Stimulated activated CD4-positive, alpha-beta T cell treated with anti-CD3 and anti-CD28 coated beads, Interleukin-15, amount 100 ng/mL, for 1 hour (primary cell): ENCODE results near the gene FILIP1.
A peak's percentile ranks its signal among the peaks of the same experiment; 100 is the strongest.

Experiments
- DNase-seq, 2 donors: peaks; one replicate each; pipeline ENCODE4 v3.0.0-alpha.2; 2020; ENCODE audit warnings: low read depth in 1 of 2, low spot score in 1 of 2

FILIP1 gene, protein sequence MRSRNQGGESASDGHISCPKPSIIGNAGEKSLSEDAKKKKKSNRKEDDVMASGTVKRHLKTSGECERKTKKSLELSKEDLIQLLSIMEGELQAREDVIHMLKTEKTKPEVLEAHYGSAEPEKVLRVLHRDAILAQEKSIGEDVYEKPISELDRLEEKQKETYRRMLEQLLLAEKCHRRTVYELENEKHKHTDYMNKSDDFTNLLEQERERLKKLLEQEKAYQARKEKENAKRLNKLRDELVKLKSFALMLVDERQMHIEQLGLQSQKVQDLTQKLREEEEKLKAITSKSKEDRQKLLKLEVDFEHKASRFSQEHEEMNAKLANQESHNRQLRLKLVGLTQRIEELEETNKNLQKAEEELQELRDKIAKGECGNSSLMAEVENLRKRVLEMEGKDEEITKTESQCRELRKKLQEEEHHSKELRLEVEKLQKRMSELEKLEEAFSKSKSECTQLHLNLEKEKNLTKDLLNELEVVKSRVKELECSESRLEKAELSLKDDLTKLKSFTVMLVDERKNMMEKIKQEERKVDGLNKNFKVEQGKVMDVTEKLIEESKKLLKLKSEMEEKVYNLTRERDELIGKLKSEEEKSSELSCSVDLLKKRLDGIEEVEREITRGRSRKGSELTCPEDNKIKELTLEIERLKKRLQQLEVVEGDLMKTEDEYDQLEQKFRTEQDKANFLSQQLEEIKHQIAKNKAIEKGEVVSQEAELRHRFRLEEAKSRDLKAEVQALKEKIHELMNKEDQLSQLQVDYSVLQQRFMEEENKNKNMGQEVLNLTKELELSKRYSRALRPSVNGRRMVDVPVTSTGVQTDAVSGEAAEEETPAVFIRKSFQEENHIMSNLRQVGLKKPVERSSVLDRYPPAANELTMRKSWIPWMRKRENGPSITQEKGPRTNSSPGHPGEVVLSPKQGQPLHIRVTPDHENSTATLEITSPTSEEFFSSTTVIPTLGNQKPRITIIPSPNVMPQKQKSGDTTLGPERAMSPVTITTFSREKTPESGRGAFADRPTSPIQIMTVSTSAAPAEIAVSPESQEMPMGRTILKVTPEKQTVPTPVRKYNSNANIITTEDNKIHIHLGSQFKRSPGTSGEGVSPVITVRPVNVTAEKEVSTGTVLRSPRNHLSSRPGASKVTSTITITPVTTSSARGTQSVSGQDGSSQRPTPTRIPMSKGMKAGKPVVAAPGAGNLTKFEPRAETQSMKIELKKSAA (N-terminal part only)

DNA sequence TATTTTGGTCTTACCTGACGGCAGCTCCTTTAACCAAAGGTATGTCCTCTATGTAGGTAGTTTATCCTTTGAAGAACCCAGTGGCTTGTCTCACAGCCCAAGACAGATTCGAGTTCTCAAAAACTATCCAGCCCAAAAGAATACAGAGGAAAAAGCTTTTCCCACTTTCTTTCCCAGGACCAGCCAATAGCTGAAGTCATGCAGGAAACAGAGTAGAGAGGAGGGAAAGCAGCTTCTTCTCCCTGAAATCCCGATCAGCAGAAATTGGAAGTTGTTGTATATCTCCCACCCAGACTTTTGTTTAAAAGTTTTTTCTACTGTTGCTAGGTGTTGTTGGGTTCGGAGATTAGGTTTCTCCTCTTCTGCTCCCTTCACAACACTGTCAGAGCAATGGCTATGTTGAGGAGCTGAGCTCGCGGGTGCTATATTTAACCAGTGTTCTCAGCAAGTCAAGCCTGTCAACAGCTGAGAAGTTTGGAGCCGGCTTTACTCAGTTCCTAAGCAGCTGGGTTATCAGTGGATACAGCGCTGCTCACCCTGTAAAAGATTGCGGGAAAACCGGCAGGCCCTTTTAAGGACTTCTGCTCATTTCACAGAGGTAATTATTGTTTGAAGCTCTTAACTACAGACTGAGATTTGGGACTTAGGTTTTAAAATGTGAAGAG, at the start of gene FILIP1:
Gene FILIP1, minus strand, starts transcription at position 401 of the 665 bp plus-strand sequence. CDS start 78,828 bp downstream, outside the sequence.
- DNase-seq: no peak

DNA sequence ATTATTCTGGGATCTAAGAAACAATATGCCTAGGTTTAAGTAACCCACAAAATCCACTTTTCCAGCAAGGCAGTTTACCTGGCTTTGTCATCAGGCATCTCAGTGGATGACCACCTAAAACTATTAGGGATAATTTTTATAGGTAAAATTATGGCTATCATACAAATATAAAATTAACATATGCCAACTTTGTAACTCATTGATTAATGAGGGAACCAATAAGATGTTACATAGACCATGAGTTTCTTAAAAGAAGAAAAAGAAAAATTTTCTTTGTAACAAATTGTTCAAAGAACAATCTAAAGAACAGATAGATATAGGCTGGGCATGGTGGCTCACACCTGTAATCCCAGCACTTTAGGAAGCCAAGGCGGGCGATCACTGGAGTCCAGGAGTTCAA, 49.7 kb upstream of the FILIP1 start:
- DNase-seq: no peak

DNA sequence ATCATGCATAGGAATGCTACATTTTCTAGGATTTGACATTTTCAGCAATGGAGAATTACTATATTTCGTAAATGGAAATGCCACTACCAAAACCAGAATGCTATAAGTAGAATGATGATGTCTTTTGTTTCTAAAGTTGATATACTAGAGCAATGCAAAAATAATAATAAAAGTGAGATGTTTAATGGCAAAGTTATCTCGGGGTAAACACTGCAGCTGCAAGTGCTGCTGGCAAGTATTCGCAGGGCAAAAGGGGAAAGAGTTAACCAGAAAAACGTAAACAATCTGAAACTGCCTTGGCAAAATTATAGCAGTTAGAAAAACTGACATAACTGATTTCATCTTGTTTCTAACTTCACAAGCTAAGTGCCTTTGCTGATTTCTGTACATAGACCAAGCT, 45.5 kb upstream of the FILIP1 start:
- DNase-seq: no peak

DNA sequence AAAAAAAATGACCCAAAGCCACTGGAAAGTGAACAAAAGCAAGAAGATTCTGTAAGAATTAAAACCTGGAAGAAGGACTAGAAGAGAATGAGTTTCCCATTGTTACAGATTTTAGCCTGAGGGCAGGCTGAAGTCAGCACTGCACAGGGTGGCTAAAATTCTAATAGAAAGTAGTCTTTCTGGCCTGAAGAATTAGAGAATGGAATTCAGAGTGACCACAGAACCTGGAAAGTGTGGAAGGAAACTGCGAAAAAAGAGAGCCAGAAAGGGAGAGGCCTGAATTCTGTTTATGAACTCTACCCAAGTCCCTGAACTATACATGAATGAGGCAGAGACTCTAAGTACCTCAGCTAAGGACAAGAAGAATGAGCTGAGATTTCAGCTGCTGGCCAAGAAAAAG, 38.9 kb upstream of the FILIP1 start:
- no peak for DNase-seq

DNA sequence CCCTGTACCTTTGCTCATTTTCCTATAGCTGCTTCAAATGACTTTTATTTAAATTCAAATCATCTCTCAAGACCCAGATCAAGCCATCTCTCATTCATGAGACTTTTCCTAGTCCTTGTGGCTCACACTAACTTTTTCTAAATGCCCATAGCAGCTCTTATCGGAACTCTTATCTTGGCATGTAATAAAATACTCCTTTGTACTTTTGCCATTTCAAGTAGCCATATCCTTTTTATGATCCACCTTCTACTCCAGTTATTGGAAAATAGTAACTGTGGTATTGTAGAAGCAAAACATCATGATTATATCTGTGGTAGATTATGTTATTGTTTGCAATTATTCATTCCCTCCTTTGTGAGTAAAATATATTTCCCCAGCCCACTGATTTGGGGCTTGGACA, 37.6 kb upstream of the FILIP1 start:
- no peak for DNase-seq

DNA sequence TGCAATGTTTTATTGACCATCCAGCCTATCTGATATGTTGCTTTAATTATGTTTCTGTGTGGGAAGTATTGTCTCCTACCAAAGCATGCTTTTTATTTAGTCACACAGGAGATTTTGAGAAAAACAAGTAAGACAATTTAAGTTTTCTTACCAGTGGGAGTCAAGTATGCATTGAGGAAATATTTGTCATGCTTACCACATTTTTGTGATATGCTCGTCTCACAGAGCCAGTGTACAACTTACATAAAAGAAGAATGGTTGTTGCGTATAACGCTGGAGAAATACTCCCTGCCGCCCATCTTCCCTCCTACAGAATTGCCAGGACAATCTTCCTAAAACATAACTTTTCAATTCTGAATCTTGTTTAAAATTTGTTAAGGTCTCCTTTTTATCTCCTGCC, 37.1 kb upstream of the FILIP1 start:
- DNase-seq: no peak

DNA sequence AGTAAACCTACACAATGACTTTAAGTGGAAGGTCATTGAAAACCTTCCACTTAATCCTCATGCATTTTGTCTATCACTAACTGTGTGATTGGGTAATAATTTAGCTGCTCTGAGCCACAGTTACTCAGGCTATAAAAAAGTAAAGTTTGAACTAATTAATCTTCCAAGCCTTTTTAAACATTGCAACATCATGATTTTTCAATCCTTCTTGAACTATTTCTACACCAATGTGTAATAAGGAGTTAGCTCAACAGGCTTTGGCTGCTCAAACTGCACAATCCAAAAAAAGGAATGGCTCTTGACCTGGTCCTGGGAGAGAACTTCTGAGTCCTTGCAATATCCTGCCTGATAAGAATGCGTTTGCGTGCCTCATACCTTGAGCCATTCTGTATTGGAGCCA, 34.8 kb upstream of the FILIP1 start:
- DNase-seq: no peak

DNA sequence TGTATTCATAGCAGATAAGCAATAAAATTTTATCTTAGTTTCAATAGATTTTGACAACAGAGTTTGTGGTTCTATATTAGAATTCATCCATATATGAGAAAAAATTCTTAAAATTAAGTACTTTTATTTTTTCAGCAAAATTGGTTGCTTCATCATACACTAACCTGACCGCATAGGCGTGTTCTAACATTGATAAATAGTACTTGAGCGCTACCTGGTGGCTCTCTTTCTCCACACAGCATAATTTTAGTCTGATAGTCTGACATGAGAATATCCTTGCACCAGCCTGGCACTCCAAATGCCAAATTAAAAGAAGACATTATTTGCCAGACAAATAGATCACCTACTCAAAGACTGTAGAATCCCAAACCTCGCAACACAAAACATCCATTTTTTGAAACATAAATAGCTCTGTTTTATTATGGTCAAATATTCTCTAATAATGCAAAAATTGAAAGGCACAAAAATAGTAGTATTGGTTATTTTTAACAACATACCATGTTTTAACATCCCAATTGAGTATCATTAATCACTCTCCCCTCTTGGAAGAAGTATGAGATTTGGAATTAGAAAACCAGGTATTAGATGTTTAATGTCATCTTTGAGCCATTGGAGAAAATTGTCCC, 33.0 kb upstream of the FILIP1 start:
- DNase-seq: peak in 1 of 2 donors; percentile 4

DNA sequence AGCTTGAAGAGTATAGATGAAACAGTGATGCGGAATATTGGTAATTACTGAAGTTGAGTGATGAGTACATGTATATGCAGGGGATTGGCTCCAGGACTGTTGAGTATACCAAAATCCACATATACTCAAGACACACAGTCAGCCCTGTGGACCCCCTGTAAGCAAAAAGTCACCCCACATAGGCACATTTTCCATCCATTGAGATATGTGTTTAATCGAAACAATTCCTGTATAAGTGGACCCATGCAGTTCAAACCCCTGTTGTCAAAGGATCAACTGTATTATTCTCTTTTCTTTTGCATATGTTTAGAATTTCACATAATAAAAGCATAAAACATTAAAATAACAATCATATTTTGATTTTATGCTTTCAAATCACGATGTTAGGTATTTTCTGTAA, 32.1 kb upstream of the FILIP1 start:
- DNase-seq: no peak

DNA sequence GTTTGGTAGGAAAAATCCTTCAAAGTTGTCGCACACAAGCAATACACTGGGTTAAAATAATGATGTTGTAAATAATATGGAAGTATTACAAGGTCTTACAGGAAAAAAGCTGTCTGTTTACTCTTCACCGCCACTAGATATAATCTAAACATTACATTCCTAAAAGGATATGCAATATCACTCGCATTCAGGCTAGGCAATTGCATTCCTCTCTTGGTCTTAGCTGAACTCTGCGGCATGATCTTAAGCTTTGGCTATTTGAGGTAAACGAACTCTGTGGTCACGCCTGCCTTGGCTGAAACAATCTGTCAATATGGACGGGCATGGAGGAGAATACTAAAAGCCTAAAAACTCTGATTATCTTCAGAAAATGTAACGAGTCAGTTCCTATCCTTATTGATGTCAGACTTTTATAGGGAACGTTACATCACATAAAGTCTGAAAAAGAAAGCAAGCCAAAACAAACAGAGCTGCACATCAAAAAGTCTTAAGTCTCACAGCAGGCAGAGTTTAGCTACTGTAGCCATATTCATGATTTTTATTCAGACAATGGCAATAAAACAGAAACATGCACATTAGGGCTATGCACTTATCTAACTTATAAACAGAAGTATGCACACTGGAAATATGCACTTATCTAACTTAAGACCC, 30.8 kb upstream of the FILIP1 start:
- DNase-seq: no peak

DNA sequence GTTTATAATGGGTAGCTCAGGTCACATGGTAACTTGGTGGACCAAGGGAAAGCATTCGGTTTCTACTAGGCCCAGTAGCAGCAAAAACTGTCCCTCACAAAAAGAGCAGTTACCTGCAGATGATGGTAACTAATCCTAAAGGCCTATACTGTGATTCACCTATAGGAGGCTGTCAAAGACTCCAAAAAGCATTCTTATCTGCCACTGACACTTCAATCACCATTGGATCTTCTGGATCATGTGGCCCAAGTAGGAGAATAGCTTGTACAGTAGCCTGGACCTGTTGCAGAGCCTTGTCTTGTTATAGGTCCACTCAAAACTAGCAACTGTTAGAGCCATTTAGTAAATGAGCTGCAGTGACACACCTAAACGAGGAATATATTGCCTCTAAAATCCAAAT, 23.2 kb upstream of the FILIP1 start:
- DNase-seq: no peak

DNA sequence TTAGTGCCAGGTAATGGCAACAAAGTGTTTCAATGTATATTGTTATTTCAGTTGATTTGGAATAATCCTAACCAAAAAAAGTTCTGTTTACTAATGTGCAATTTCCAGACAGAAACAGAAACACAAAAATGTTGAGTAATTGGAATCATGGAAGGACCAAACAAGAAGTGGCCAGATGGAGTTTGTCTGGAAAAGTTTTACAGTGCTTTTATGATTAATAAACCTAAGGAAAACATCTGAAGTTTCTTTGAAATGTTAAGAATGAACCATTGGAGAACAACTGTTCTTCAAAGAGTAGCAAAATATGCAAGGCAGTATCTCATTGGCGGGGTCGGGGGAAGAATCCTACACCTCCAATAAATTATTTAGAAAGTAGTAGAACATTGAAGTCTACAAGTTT, 19.0 kb upstream of the FILIP1 start:
- no peak for DNase-seq

DNA sequence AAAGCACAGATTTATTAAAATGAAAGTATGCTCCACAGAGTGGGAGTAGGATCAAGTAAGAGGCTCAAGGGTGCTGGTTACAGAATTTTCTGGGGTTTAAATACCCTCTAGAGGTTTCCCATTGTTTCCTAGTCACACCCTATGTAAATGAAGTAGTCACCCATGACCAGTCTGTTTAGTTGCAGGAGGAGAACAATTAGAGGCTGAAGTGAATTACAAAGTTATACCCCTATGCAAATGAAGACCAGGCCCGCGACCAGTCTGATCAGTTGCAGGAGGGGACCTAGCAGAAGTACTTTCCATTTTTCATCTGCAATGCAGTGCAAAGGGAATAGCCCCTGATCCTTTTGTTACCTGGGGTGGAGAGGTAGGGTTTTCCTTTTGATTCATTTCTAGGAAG, 11.8 kb upstream of the FILIP1 start:
- no peak for DNase-seq

DNA sequence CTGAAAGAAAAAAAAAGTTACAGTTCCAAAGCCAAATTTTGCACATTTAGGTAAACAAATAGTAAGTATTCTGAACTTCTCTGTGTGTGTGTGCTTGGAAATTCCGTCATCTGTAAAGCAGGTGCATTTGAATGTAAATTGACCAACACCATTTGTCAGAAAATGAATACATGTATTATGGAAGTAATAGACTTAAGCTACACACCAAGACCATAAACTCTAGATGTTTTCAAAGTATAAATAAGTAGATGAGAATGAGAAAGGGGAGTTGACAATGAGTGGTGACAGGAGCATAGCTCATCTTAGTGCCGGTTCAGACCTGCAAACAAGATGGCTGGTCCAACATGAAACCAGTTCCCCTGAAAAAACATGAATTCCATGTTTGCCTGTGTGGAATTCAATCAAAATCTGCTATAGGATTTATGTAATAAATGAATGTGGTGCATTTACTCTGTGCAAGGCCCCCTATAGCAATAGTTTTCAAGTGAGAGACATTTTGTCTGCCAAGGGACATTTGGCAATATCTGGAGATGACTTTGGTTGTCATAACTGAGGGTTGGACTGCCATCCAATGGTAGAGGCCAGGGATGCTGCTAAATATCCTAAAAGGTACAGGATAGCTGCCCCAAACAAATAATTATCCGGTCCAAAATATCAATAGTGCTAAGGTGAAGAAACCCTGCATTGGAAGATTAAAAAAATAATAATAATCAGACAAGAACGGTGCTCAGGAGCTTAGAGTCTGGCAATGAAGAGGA, 11.0 kb upstream of the FILIP1 start:
- no peak for DNase-seq

DNA sequence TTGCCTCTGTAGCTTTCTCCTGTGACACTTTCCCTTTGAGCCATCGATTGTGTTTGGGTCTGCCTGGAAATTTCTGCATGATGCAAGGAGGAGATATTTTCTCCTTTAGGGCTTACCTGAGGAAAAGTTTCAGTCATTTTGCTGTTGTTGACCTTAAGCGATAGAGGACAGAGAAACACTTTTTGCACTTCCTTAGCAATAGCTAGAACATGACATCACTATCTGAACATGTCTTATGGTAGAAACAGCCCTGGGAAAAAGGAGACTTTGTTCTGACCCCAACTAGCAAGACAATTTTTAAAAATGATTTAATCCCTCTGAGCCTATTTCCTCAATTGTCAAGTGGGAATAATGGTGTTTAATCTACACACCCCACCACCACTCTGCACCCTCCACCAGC, 9.7 kb upstream of the FILIP1 start:
- no peak for DNase-seq

DNA sequence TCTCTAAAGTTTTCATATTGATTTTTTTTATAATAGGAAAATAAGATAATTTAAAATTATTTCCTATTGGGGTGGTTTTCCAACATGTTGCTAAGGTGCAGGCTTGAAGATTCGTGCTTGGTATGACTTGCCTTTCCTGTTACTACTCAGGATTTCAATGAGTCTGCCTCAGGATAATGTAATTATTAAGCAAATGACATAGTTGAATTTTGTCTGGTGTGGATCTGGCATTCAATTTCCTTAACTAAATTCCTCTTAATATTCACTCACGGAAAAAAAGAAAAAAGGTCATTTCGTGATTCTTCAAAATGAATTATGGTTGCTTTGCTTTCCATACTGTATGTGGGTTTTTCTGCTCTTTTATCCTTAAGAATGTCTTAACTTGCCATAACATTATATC, 9.3 kb upstream of the FILIP1 start:
- no peak for DNase-seq

DNA sequence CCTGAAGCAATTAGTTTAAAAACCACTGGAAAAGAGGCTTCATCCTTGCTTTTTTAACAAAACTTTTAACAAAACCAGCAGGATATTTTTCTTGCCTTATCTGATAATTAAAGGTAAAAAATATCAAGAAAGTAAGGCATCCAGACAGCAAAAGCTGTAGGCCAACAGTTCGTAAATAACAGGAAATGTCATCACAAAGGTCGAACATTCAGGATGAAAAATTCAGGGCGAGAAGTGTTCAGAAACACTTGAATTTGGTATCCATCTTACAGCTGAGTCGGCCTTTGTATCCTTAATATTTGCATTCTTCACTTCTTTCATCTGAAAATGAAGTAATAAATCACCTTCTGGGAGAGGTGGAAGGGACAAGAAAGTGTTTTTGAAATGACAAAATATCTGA, 8.2 kb upstream of the FILIP1 start:
- DNase-seq: no peak

DNA sequence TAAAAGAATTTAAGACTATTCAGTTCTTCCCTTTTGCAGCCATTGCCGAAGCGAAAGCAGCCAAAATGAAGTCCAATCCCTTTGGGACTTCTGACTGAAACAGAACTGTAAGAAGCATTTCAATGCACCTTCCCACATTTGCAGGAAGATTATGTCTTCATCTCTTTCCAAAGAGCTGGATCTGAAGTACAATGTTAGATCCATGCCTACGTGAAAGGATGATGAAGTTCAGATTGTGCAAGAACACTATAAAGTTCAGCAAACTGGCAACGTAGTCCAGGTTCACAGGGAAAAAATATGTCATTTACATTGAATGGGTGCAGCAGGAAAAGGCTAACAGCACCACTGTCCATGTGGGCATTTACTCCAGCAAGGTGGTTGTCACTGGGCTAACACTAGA, 6.0 kb upstream of the FILIP1 start:
- no peak for DNase-seq

DNA sequence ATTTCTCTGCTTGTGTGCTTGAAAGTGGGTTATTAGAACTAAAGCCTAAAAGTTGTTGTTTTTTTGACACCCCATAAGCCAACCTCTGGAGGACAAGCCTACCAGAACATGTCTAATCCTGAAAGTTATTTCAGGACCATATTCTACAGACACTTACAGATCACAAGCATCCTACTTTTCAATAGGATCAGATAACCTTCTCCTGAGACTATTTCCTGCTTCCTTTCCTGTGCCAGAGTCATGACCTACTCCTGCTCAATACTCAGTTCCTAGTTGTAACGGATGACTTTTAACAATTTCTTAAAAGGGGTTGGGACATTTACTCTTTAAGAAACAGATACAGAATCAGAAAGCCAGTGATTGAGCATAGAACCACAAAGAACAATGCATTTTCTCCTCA, 5.3 kb upstream of the FILIP1 start:
- no peak for DNase-seq
